Thyroid gland (tissue), 4 donors: ENCODE measurements around the gene FOXN4.

ENCODE experiments used
- CTCF ChIP-seq, 6 experiments: fragments of 200-600 bp in 3 of 6; fragments of 450-650 bp in 3 of 6; sonication (generic) in 3 of 6; IDR thresholded peaks; one replicate each; pipeline ENCODE4 v1.5.1; 2016 to 2019; ENCODE audit warnings: antibody characterized with exemption in 6 of 6, mild to moderate bottlenecking in 2 of 6, inconsistent platforms in 1 of 6, moderate library complexity in 1 of 6
- POLR2A ChIP-seq, 2 donors: fragments of 450-650 bp; IDR thresholded peaks; one replicate each; pipeline ENCODE4 v1.6.1; 2017; ENCODE audit warnings: antibody characterized with exemption in 2 of 2, mild to moderate bottlenecking in 2 of 2, moderate library complexity in 1 of 2

DNA sequence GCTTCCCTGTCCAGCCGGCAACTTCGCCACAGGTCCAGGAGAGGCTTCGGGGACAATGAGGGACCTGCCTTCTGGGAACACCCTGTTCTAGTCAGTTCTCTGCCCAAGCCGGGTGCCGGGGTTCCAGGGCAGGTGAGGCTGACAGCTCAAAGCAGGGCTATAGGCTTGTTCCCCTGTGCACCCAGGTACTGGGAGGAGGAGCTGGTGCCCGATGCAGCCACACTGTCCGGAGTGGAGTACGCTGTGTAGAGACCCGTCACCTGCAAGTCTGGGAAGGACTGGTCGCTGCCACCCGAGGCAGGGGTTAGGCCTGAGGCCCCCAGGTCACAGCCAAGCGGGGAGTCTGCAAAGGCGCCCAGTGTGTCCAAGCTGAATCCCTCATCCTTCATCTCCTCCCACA is 29.6 kb downstream of the FOXN4 start:
- no peak for TF ChIP-seq CTCF (IDR thresholded peaks at IDR 0.05)
- TF ChIP-seq POLR2A (IDR thresholded peaks at IDR 0.05): no peak
